Esophagus (tissue), 2 donors: Measurements from ENCODE around the gene KANK2. TPM values are rescaled to one million over a fixed set of nuclear protein-coding genes. Genes with fewer than 3 reads are reported as not detected.
A peak's percentile ranks its signal among the peaks of the same experiment; 100 is the strongest.
"Not testable (repeated sequence)": the region's sequence is repeated elsewhere in the genome, so short reads cannot be mapped to it uniquely, and the experiment has no call there.

Experiments
- H3K27ac ChIP-seq, 2 donors: one replicate each; pipeline ENCODE4 v1.5.1; 2013; ENCODE audit warnings: low read depth in 2 of 2, mild to moderate bottlenecking in 2 of 2, inconsistent platforms in 1 of 2, low read length in 1 of 2, moderate library complexity in 1 of 2
- H3K27me3 ChIP-seq, 2 donors: one replicate each; pipeline ENCODE4 v1.6.1; 2013; ENCODE audit warnings: low read length in 2 of 2, control low read depth in 1 of 2, mild to moderate bottlenecking in 1 of 2; ENCODE audit not compliant: insufficient read depth in 2 of 2, control insufficient read depth in 1 of 2
- H3K36me3 ChIP-seq, 2 donors: one replicate each; pipeline ENCODE4 v1.6.1; 2013; ENCODE audit warnings: low read length in 1 of 2; ENCODE audit not compliant: control insufficient read depth in 2 of 2, insufficient read depth in 2 of 2
- H3K4me1 ChIP-seq, 2 donors: one replicate each; pipeline ENCODE4 v1.6.1; 2013; ENCODE audit warnings: low read length in 1 of 2; ENCODE audit not compliant: control insufficient read depth in 2 of 2, insufficient read depth in 2 of 2
- H3K4me3 ChIP-seq, 2 donors: one replicate each; pipeline ENCODE4 v1.5.1; 2013; ENCODE audit warnings: low read length in 2 of 2, mild to moderate bottlenecking in 2 of 2, low read depth in 1 of 2, moderate library complexity in 1 of 2
- H3K9me3 ChIP-seq, 2 donors: one replicate each; pipeline ENCODE4 v1.6.1; 2013; ENCODE audit warnings: mild to moderate bottlenecking in 2 of 2, low read depth in 1 of 2, low read length in 1 of 2, moderate library complexity in 1 of 2; ENCODE audit not compliant: control insufficient read depth in 2 of 2, insufficient read depth in 1 of 2
- WGBS, 2 donors: extraction: QIAGEN DNeasy Blood & Tissue Kit; methylation state at CpG; one replicate each; pipeline ENCODE4 v1.1.7; 2013; 5-methylcytosine and 5-hydroxymethylcytosine counted together
- polyA plus RNA-seq, 2 donors: library from polyadenylated mRNA; stranded (reverse); fragments of 200-250 nt; gene quantifications; one replicate each; pipeline ENCODE4 v1.2.3, GENCODE V29; 2013
- donor health status: healthy with polysubstance abuse.
- donor health status: Bipolar disorder and iron deficiency.

Gene KANK2
- polyA plus RNA-seq, 2 donors: 33.1 to 53.9 TPM

DNA sequence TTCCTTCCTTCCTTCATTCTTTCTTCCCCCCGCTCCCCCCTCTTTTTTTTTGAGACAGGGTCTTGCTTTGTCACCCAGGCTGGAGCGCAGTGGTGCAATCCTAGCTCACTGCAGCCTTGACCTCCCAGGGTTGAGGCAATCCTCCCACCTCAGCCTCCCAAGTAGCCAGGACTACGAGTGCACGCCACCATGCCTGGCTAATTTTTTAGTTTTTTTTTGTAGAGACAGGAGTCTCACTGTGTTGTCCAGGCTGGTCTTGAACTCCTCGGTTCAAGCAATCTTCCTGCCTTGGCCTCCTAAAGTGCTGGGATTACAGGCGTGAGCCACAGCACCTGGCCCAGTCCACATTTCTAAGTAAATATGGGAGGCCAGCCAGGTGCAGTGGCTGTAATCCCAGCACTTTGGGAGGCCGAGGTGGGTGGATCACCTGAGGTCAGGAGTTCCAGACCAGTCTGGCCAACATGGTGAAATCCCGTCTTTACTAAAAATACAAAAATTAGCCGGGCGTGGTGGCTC, 57.3 kb downstream of the KANK2 start:
- not testable (repeated sequence) for H3K27me3 ChIP-seq, H3K36me3 ChIP-seq, H3K4me3 ChIP-seq, H3K9me3 ChIP-seq
- H3K4me1 ChIP-seq: peaks cover 7 to 17% of the 10 kb centered on the region in 2 donors
- peak overlapping the region in 1 of 2 donors; percentile 11 for H3K27ac ChIP-seq
- WGBS, 2 donors: 72 to 74% methylated on average over 10 of the region's 10 CpGs

DNA sequence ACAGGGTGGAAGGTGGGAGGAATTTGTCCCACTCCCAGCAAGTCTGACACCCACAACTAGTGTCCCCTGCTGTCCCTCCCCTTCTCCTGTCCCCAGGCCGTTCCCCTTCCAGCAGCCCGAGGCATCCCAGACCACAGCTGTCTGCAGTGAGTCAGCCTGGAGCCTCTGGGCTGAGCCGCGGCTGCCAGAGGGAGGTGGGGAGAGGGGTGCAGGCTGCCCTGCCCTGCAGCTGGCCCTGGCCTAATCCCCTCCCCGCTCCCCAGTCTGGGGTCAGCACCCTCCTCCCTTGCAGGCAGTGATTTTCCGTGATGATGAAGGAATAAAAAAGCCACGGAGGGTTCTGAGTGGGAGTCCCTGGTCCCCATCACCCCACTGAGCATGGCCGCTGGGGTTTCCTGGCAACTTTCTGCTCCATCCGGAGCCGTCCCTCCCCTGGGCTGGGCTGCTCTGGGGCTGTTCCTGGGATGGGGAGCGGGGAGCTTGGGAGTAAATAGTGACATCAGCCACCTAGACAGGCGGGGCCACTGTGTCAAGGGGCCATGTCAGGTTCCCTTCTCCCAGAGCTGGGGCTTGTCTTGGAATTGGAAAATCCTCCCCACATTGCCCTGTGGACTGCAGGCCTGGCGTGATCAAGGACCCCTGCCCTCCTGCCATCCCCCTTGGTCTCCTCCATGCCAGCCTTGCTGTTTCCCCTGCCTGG, 58.6 kb downstream of the KANK2 start:
- peak overlapping the region; percentile 83 to 86 for H3K27ac ChIP-seq
- no peaks in the 10 kb centered on the region for H3K27me3 ChIP-seq
- WGBS, 2 donors: 17 to 27% methylated on average over 9 to 13 of the region's 13 CpGs
- peaks cover 7 to 17% of the 10 kb centered on the region in 2 donors for H3K4me1 ChIP-seq
- H3K36me3 ChIP-seq: no peaks in the 10 kb centered on the region
- no peak overlapping the region for H3K4me3 ChIP-seq
- no peaks in the 10 kb centered on the region for H3K9me3 ChIP-seq

DNA sequence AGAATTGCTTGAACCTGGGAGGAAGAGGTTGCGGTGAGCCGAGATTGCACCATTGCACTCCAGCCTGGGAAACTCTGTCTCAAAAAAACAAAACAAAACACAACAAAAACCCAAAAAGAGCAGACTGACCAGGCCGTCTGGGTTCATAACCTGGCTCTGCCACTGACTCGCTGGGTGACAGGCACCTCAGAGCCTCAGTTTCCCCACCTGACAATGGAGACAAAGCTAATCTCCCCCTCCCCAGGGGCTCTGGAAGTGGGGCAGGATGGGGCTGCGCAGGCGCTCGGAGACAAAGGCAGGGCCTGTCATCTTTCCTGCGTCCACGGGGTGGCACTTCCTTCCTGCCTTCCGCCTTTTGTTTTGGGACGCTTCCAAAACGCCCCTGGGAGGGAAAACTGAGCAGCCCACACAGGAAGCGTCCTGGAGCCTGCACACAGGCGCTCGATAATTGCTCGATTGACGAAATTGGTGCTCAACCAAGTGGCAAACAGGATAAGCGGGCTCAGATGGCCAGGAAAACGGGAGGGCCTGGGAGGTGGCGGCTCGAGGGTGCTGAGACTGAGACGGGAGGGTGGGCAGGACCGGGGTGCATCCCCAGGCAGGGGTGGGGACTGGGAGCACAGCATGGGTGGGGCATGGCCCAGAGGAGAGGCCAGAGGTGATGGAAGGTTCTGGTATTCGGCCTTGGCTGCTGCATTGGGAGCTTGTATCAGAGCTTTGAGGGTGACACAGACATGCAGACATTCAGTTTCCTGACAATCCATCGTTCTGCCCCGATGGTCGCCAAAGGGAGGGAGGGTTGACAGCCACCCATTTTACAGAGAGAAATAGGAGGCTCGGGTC, 59.6 kb downstream of the KANK2 start:
- Histone ChIP-seq H3K4me1 (peaks cover 5 to 13% of the 10 kb centered on the region in 2 donors), H3K36me3 (no peaks in the 10 kb centered on the region), H3K27me3 (no peaks in the 10 kb centered on the region), H3K4me3 (peak overlapping the region in 1 of 2 donors; percentile 12), H3K27ac (peak overlapping the region; percentile 83 to 86), H3K9me3 (no peaks in the 10 kb centered on the region)
- 5 to 6% methylated on average over 28 of the region's 28 CpGs for WGBS, 2 donors

- Histone ChIP-seq H3K36me3 (peaks cover 0 to 7% of the 10 kb centered on the region in 2 donors), H3K4me3 (no peak overlapping the region), H3K9me3 (no peaks in the 10 kb centered on the region), H3K27ac (no peak overlapping the region), H3K27me3 (no peaks in the 10 kb centered on the region), H3K4me1 (peaks cover 4 to 9% of the 10 kb centered on the region in 2 donors)
- WGBS, 2 donors: 72 to 75% methylated on average over 14 of the region's 14 CpGs
Measured at GRCh38 chr19:11136400-11137101, 60.8 kb downstream of the KANK2 start.

GRCh38 chr19:11131471-11131870, 65.9 kb downstream of the KANK2 start:
- H3K4me1 ChIP-seq: no peaks in the 10 kb centered on the region
- no peak overlapping the region for H3K4me3 ChIP-seq
- peaks cover 3 to 37% of the 10 kb centered on the region in 2 donors for H3K36me3 ChIP-seq
- WGBS, 2 donors: 73% methylated on average over 7 of the region's 7 CpGs
- H3K27ac ChIP-seq: peak overlapping the region in 1 of 2 donors; percentile 5
- H3K27me3 ChIP-seq: no peaks in the 10 kb centered on the region
- H3K9me3 ChIP-seq: no peaks in the 10 kb centered on the region

DNA sequence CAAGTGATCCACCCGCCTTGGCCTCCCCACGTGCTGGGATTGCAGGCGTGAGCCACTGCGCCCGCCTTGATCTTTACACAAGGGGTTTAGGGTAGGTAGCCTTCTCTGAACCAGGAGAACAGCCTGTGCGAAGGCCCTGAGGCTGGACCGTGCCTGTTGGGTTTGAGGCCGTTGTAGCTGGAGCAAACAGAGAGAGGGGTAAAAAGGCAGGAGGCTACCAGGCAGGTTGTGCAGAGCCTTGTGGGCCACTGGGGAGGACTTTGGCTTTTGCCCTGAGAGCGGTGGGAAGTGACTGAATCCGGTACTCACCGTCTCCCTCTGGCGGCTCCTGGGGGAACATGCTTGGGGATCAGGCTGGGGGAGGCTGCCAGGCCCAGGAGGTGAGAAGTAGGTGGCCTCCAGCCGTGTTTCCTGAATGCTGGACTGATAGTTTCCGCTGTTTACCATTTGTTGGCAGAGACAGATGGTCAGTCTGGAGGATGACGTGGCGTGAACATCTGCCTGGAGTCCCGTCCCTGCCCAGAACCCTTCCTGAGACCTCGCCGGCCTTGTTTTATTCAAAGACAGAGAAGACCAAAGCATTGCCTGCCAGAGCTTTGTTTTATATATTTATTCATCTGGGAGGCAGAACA, 66.4 kb downstream of the KANK2 start:
- H3K27me3 ChIP-seq: no peaks in the 10 kb centered on the region
- H3K4me3 ChIP-seq: no peak overlapping the region
- WGBS, 2 donors: 46 to 49% methylated on average over 19 of the region's 19 CpGs
- H3K4me1 ChIP-seq: no peaks in the 10 kb centered on the region
- H3K27ac ChIP-seq: peak overlapping the region; percentile 11 to 45
- peaks cover 3 to 38% of the 10 kb centered on the region in 2 donors for H3K36me3 ChIP-seq
- no peaks in the 10 kb centered on the region for H3K9me3 ChIP-seq

DNA sequence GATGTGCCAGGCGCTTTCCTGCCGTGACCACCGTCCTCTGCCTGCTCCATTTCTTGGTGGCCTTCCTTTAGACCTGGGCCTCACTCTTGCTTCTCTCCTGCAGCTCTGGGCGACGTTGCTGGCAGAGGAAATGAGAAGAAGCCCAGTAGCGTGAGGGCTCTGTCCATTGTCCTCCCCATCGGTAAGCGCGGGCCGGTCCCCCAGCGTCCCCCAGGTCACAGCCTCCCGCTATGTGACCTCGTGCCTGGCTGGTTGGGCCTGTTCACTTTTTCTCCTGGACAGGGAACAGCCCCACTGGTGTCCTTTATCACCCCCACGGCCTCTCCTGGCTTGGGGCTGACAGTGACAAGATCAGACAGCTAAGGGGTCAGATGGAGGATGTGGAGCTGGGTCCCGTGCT, 69.4 kb downstream of the KANK2 start:
- H3K27me3 ChIP-seq: no peaks in the 10 kb centered on the region
- WGBS, 2 donors: 91 to 94% methylated on average over 15 of the region's 15 CpGs
- H3K27ac ChIP-seq: no peak overlapping the region
- H3K36me3 ChIP-seq: peaks cover 10 to 50% of the 10 kb centered on the region in 2 donors
- H3K9me3 ChIP-seq: no peaks in the 10 kb centered on the region
- no peak overlapping the region for H3K4me3 ChIP-seq
- no peaks in the 10 kb centered on the region for H3K4me1 ChIP-seq

DNA sequence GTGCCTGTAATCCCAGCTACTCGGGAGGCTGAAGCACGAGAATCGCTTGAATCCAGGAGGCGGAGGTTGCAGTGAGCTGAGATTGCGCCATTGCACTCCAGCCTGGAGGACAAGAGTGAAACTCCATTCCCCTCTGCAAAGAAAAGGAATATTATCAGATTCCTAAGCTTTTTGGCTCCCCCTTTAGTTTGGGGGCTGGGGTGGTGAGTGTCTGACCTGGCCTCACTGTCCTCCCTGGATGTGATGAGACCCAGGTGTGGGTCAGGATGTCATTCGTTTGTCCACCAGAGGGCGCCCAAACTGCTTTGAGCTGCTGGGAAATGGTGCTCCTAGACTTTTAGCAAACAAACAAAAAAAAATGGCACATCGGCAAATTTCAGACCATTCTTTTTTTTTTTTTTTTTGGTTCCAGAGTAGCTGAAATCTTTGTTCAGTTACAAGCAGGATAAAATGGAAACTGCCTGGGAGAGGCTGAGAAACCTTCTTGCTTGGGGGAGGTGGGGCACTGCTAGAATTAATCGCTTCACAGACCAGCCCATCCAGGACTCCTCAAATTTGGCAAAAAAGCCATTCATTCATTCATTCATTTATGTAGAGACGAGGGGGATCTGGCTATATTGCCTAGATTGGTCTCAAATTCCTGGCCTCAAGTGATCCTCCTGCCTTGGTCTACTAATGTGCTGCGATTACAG, 71.2 kb downstream of the KANK2 start:
- H3K9me3 ChIP-seq: no peaks in the 10 kb centered on the region
- WGBS, 2 donors: 57 to 64% methylated on average over 11 of the region's 11 CpGs
- H3K4me3 ChIP-seq: no peak overlapping the region
- H3K27ac ChIP-seq: no peak overlapping the region
- H3K27me3 ChIP-seq: no peaks in the 10 kb centered on the region
- no peaks in the 10 kb centered on the region for H3K4me1 ChIP-seq
- H3K36me3 ChIP-seq: peaks cover 13 to 42% of the 10 kb centered on the region in 2 donors
